ENCODE measurements around the gene ATF7.

Gene ATF7

DNA sequence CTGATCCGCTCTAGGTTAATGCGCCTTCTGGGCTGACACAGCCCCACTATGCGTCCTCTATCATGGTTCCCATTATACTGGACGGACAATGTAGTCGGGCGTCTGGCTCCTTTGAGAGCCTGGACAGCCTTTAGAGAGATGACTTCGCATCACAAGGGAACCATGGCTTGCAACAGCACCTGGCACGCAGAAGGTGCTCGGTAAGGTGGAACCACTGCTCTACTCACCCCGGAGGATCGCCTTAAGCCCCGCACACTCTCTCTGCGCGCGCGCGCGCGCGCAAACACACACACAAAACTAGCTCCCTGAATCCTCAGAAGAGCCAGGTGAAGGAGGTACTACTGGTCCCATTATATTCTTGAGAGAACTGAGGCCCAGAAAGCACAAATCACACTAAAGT lies 134.0 kb downstream of the ATF7 start:
- DNase-seq (ENCODE audit: low read depth): no peak
- peak overlapping the region; percentile 65 for H3K4me3 ChIP-seq (ENCODE audit: low read depth, low read length)
- TF ChIP-seq, protein P1, sequence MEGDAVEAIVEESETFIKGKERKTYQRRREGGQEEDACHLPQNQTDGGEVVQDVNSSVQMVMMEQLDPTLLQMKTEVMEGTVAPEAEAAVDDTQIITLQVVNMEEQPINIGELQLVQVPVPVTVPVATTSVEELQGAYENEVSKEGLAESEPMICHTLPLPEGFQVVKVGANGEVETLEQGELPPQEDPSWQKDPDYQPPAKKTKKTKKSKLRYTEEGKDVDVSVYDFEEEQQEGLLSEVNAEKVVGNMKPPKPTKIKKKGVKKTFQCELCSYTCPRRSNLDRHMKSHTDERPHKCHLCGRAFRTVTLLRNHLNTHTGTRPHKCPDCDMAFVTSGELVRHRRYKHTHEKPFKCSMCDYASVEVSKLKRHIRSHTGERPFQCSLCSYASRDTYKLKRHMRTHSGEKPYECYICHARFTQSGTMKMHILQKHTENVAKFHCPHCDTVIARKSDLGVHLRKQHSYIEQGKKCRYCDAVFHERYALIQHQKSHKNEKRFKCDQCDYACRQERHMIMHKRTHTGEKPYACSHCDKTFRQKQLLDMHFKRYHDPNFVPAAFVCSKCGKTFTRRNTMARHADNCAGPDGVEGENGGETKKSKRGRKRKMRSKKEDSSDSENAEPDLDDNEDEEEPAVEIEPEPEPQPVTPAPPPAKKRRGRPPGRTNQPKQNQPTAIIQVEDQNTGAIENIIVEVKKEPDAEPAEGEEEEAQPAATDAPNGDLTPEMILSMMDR (IDR thresholded peaks at IDR 0.05; ENCODE audit: control insufficient read depth, extremely low read depth, insufficient read depth): no peak

DNA sequence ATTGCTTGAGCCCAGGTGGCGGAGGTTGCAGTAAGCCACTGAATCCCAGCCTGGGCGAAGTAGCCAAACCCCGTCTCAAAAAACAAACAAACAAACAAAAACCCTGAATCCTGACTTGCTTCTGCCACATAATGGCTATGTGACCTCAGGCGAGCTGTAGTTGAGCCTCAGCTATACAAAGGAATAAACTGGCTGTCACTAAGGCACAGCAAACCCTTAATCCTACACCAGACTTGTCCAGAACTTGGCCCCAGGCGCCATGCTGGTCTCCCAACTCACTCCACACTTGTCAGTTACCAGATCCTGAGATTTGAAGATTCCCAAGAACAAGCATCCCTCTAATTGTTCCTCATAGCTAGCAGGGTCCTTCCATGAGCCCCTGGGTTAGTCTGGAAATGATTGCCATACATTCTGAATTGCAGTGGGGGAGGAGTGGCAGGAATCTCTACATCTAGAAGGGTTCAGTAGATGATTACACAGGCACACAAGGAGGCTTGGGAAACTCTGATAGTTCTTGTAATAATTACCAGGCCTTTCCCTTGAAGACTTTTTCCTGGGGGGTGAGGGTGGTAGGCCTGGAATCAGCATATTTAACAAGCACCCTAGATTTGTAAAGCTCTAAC lies 136.8 kb downstream of the ATF7 start:
- TF ChIP-seq, protein P1 (IDR thresholded peaks at IDR 0.05; ENCODE audit: control insufficient read depth, extremely low read depth, insufficient read depth): no peak
- no peak overlapping the region for H3K4me3 ChIP-seq (ENCODE audit: low read depth, low read length)
- DNase-seq (ENCODE audit: low read depth): no peak

DNA sequence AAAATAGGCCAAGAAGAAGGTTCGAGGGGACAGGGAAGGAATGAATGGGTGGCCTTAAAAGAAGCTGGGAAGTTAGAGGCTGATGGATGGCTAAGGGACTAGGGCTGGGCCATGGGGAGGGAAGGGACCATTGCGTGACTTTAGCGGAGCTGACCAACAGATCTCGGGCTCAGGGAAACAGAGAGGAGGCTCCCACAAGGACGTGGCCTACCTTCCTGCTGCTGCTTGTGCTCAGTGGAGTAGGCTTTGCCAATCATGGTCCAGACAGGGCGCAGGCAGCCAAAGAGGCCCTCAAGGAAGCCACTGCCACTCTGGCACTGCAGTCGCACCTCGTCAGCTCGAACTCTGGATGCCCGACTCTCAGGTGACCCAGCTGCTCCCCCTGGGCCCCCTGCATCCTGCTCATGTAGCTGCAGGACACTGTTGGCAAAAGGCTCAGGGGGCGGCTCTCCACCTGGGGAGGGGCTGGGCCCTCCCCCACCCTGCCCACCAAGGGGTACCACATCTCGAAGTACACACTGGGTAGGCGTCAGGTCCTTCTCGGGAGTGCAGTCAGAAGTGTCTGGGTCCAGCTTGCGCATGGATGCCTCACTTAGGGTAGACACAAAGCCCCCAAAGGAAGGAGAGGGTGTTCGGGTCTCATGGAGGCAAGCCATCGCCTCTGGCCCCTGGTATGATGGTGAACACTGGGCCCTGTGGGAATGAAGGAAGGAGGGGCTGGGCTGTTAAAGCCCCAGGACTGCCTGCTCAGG lies 139.3 kb downstream of the ATF7 start:
- no peak for DNase-seq (ENCODE audit: low read depth)
- no peak overlapping the region for H3K4me3 ChIP-seq (ENCODE audit: low read depth, low read length)
- TF ChIP-seq, protein P1 (IDR thresholded peaks at IDR 0.05; ENCODE audit: control insufficient read depth, extremely low read depth, insufficient read depth): no peak

GRCh38 chr12:53485955-53486735 lies 140.0 kb downstream of the ATF7 start:
- TF ChIP-seq, protein P1 (IDR thresholded peaks at IDR 0.05; ENCODE audit: control insufficient read depth, extremely low read depth, insufficient read depth): no peak
- DNase-seq (ENCODE audit: low read depth): no peak
- no peak overlapping the region for H3K4me3 ChIP-seq (ENCODE audit: low read depth, low read length)

- no peak overlapping the region for H3K4me3 ChIP-seq (ENCODE audit: low read depth, low read length)
- TF ChIP-seq, protein P1 (IDR thresholded peaks at IDR 0.05; ENCODE audit: control insufficient read depth, extremely low read depth, insufficient read depth): no peak
- DNase-seq (ENCODE audit: low read depth): no peak
These were observed 141.3 kb downstream of the ATF7 start for GRCh38 chr12:53484686-53485575.

- H3K4me3 ChIP-seq (ENCODE audit: low read depth, low read length): no peak overlapping the region
- TF ChIP-seq, protein P1 (IDR thresholded peaks at IDR 0.05; ENCODE audit: control insufficient read depth, extremely low read depth, insufficient read depth): no peak
- DNase-seq (ENCODE audit: low read depth): no peak
These were observed 142.2 kb downstream of the ATF7 start for GRCh38 chr12:53483979-53484377.

Measured in LNCaP clone FGC (cell line).